ENCODE data around the gene MYL6. TPM values are rescaled to one million over a fixed set of nuclear protein-coding genes. Genes with fewer than 3 reads are reported as not detected.

Gene MYL6
- polyA plus RNA-seq, 1 of the 3 experiments (the other 2 are of a cell fraction): 4,697 TPM

DNA sequence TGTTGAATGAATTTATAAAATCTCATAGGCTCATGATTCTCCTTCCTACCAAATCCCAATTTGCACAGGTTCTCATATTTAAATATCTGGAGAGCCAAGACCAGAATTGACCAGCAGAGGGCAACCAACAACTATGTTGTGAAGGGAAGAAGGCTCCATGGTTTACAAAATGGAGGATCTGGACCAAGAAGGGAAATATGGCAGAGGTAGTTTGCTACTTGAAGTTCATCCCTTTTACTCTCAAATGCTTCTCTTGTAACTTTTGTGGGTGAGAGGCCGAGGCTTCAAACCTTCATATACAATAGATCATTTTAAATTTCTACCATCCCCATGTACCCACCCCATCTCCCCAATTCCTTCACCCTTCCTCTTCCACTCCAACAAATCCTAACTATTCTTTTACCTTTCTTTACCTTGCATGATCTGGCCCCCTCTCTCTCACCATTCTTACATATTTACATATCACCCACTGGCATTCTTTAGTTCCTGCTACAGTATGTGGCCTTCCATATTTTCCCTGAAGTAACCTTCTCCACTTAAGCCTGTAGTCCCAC, 34.9 kb downstream of the MYL6 start:
- no peaks in the 10 kb centered on the region for H3K27me3 ChIP-seq (ENCODE audit: insufficient read depth)
- ChIA-PET CTCF (interaction anchor here (0.8 to 13.8 kb wide), 6 partner anchors 14 to 70 kb away, joined by 7 to 272 read pairs (median 35); partner anchors contain the start of genes ANKRD52, ESYT1, RNF41 and RPL41), POLR2A (no interaction called here)
- no peaks in the 10 kb centered on the region for H4K20me1 ChIP-seq (ENCODE audit: insufficient read depth)
- H3K9ac ChIP-seq: no peak overlapping the region
- H3K9me3 ChIP-seq: no peaks in the 10 kb centered on the region
- no peaks in the 10 kb centered on the region for H3K9me2 ChIP-seq
- peak overlapping the region in 1 of 2 experiments; percentile 17; a peak in 1 of 4 replicates for H3K27ac ChIP-seq (ENCODE audit: low read depth in 2 of 2, low read length in 1 of 2)
- DNase-seq: peak; percentile 73
- H3F3A ChIP-seq (replicated peaks; ENCODE audit: insufficient read depth): peaks cover 29% of the 10 kb centered on the region
- peak overlapping the region; percentile 83 for H2AFZ ChIP-seq (ENCODE audit: low read depth)
- TF ChIP-seq, protein P1, sequence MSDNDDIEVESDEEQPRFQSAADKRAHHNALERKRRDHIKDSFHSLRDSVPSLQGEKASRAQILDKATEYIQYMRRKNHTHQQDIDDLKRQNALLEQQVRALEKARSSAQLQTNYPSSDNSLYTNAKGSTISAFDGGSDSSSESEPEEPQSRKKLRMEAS (IDR thresholded peaks at IDR 0.05; ENCODE audit: low read depth): 0 out of 2 replicates have a peak, but pooled peaks have one; percentile 16
- TF ChIP-seq SIN3A (IDR thresholded peaks at IDR 0.05; ENCODE audit: borderline replicate concordance, low read depth, low read length) (no peak), MEF2A (IDR thresholded peaks at IDR 0.05; ENCODE audit: borderline replicate concordance, low read depth) (no peak), GATA2 (CRISPR knock-in tag; IDR thresholded peaks at IDR 0.05) (no peak), GABPA (IDR thresholded peaks at IDR 0.05; ENCODE audit: low read depth) (no peak), RAD21 (IDR thresholded peaks at IDR 0.05; ENCODE audit: low read length) (peak; percentile 90), ELF1 (IDR thresholded peaks at IDR 0.05) (no peak), POLR2AphosphoS5 (IDR thresholded peaks at IDR 0.05; ENCODE audit: low read depth, low read length) (0 out of 2 replicates have a peak, but pooled peaks have one; percentile 27), JUND (IDR thresholded peaks at IDR 0.05) (no peak), EP300 (IDR thresholded peaks at IDR 0.05; ENCODE audit: borderline replicate concordance in 1 of 2, low read depth in 1 of 2, low read length in 1 of 2) (no peak), NRF1 (IDR thresholded peaks at IDR 0.05; ENCODE audit: low read depth, low read length) (no peak), TEAD4 (IDR thresholded peaks at IDR 0.05; ENCODE audit: borderline replicate concordance, insufficient read depth) (no peak), TAF1 (IDR thresholded peaks at IDR 0.05; ENCODE audit: borderline replicate concordance, low read depth, low read length) (peak; percentile 59; the same call in 1 of the 2 replicates), SMC3 (IDR thresholded peaks at IDR 0.05; ENCODE audit: low read depth, low read length) (peak; percentile 74), RFX5 (IDR thresholded peaks at IDR 0.05; ENCODE audit: low read length) (no peak), FOSL2 (IDR thresholded peaks at IDR 0.05; ENCODE audit: borderline replicate concordance, low read depth) (no peak), RCOR1 (IDR thresholded peaks at IDR 0.05; ENCODE audit: low read length) (0 out of 2 replicates have a peak, but pooled peaks have one; percentile 25), YY1 (IDR thresholded peaks at IDR 0.05; ENCODE audit: low read depth) (peak; percentile 91), FOXM1 (IDR thresholded peaks at IDR 0.05; ENCODE audit: low read depth) (no peak), NFIC (IDR thresholded peaks at IDR 0.05; ENCODE audit: borderline replicate concordance) (no peak)
- TF ChIP-seq, protein P2, sequence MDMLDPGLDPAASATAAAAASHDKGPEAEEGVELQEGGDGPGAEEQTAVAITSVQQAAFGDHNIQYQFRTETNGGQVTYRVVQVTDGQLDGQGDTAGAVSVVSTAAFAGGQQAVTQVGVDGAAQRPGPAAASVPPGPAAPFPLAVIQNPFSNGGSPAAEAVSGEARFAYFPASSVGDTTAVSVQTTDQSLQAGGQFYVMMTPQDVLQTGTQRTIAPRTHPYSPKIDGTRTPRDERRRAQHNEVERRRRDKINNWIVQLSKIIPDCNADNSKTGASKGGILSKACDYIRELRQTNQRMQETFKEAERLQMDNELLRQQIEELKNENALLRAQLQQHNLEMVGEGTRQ (IDR thresholded peaks at IDR 0.05; ENCODE audit: borderline replicate concordance, low read depth, low read length): no peak
- TF ChIP-seq, protein P3, sequence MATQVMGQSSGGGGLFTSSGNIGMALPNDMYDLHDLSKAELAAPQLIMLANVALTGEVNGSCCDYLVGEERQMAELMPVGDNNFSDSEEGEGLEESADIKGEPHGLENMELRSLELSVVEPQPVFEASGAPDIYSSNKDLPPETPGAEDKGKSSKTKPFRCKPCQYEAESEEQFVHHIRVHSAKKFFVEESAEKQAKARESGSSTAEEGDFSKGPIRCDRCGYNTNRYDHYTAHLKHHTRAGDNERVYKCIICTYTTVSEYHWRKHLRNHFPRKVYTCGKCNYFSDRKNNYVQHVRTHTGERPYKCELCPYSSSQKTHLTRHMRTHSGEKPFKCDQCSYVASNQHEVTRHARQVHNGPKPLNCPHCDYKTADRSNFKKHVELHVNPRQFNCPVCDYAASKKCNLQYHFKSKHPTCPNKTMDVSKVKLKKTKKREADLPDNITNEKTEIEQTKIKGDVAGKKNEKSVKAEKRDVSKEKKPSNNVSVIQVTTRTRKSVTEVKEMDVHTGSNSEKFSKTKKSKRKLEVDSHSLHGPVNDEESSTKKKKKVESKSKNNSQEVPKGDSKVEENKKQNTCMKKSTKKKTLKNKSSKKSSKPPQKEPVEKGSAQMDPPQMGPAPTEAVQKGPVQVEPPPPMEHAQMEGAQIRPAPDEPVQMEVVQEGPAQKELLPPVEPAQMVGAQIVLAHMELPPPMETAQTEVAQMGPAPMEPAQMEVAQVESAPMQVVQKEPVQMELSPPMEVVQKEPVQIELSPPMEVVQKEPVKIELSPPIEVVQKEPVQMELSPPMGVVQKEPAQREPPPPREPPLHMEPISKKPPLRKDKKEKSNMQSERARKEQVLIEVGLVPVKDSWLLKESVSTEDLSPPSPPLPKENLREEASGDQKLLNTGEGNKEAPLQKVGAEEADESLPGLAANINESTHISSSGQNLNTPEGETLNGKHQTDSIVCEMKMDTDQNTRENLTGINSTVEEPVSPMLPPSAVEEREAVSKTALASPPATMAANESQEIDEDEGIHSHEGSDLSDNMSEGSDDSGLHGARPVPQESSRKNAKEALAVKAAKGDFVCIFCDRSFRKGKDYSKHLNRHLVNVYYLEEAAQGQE (IDR thresholded peaks at IDR 0.05; ENCODE audit: low read depth, low read length): no peak
- TF ChIP-seq, protein P4, sequence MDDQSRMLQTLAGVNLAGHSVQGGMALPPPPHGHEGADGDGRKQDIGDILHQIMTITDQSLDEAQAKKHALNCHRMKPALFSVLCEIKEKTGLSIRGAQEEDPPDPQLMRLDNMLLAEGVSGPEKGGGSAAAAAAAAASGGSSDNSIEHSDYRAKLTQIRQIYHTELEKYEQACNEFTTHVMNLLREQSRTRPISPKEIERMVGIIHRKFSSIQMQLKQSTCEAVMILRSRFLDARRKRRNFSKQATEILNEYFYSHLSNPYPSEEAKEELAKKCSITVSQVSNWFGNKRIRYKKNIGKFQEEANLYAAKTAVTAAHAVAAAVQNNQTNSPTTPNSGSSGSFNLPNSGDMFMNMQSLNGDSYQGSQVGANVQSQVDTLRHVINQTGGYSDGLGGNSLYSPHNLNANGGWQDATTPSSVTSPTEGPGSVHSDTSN (IDR thresholded peaks at IDR 0.05): no peak
- TF ChIP-seq, protein P5, sequence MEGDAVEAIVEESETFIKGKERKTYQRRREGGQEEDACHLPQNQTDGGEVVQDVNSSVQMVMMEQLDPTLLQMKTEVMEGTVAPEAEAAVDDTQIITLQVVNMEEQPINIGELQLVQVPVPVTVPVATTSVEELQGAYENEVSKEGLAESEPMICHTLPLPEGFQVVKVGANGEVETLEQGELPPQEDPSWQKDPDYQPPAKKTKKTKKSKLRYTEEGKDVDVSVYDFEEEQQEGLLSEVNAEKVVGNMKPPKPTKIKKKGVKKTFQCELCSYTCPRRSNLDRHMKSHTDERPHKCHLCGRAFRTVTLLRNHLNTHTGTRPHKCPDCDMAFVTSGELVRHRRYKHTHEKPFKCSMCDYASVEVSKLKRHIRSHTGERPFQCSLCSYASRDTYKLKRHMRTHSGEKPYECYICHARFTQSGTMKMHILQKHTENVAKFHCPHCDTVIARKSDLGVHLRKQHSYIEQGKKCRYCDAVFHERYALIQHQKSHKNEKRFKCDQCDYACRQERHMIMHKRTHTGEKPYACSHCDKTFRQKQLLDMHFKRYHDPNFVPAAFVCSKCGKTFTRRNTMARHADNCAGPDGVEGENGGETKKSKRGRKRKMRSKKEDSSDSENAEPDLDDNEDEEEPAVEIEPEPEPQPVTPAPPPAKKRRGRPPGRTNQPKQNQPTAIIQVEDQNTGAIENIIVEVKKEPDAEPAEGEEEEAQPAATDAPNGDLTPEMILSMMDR (IDR thresholded peaks at IDR 0.05): peak; percentile 91
- TF ChIP-seq, protein P6, sequence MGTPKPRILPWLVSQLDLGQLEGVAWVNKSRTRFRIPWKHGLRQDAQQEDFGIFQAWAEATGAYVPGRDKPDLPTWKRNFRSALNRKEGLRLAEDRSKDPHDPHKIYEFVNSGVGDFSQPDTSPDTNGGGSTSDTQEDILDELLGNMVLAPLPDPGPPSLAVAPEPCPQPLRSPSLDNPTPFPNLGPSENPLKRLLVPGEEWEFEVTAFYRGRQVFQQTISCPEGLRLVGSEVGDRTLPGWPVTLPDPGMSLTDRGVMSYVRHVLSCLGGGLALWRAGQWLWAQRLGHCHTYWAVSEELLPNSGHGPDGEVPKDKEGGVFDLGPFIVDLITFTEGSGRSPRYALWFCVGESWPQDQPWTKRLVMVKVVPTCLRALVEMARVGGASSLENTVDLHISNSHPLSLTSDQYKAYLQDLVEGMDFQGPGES (IDR thresholded peaks at IDR 0.05; ENCODE audit: low read depth, low read length): no peak
- H3K4me2 ChIP-seq: no peak overlapping the region; the same call in 1 of the 2 replicates
- no peaks in the 10 kb centered on the region for H3K36me3 ChIP-seq (replicated peaks in 1 of 2; ENCODE audit: control insufficient read depth in 1 of 2, insufficient read depth in 2 of 2, low read length in 1 of 2)
- H3K4me1 ChIP-seq (ENCODE audit: control insufficient read depth in 1 of 2, insufficient read depth in 2 of 2, low read depth in 1 of 2, low read length in 1 of 2): peaks cover 2 to 12% of the 10 kb centered on the region in 2 experiments; a peak in 2 of 4 replicates
- 0% methylated on average over 1 of the region's 1 CpG for WGBS (ENCODE audit: low lambda C conversion rate)
- H3K4me3 ChIP-seq (ENCODE audit: low read depth in 2 of 2, low read length in 1 of 2): peak overlapping the region in 1 of 2 experiments; percentile 23; a peak in 1 of 4 replicates
- peaks cover 8% of the 10 kb centered on the region for H3K79me2 ChIP-seq (ENCODE audit: insufficient read depth)

Data from SK-N-SH (cell line).